Stimulated activated CD4-positive, alpha-beta T cell treated with anti-CD3 and anti-CD28 coated beads, Interleukin-15, amount 100 ng/mL, for 1 hour (primary cell): Measurements from ENCODE around the gene SORCS1.

Experiments
- DNase-seq, 2 donors: peaks; one replicate each; pipeline ENCODE4 v3.0.0-alpha.2; 2020; ENCODE audit warnings: low read depth in 1 of 2, low spot score in 1 of 2

Gene SORCS1

DNA sequence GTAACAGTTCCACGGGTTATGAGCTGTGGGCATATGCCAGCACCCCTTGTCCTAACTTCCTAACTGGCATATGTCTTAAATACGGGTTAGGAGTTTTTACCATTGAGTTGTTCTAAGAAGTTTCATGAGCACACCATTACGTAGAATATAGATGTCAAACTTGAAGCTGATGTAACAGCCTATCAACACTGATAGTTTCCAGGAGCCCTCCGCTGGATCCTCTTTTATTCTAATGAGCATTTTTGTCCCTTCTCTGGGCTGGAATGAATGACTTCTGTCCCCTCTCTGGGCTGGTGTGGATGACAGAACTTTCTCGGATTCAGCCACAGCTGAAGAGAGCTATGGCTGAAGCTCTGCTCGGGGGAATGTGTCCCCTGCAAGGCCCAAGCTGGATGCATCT, 256.3 kb downstream of the SORCS1 start:
- no peak for DNase-seq

DNA sequence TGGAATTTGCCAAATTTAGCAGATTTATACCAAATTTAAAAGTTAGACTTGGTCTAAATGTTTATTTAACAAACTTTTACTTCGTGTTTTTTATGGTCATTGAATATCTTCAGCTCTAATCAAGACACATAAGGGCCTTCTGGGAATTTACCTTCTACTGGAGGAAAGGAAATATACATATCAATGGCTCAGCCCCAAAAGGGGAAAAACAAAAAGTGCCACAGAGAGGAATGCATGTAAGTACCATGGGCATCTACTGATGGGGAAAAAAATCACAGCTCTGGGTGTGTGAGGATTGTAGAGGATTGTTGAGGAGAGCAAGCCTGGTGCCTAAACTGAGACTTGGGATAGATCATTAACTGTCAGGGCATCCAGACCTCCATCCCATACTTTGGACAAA, 260.3 kb downstream of the SORCS1 start:
- no peak for DNase-seq

DNA sequence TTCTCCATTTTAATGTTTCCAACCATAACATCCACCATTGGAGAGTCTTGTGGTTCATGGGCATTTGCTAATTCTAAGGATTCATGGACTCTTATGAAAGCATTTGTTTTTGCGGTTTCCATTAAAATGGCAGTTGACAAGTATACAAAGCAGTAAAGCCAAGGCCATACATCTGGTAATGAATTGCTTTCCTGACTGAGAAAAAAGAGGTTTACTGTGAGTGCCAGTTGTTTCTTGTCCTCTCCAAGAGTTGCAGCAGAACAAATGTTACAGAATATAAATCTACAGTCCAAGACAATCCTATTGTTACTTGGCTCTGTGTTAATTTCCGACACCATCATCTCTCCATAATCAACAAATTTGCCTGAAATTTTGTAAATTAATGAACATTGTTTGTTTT, 261.3 kb downstream of the SORCS1 start:
- DNase-seq, result no peak

DNA sequence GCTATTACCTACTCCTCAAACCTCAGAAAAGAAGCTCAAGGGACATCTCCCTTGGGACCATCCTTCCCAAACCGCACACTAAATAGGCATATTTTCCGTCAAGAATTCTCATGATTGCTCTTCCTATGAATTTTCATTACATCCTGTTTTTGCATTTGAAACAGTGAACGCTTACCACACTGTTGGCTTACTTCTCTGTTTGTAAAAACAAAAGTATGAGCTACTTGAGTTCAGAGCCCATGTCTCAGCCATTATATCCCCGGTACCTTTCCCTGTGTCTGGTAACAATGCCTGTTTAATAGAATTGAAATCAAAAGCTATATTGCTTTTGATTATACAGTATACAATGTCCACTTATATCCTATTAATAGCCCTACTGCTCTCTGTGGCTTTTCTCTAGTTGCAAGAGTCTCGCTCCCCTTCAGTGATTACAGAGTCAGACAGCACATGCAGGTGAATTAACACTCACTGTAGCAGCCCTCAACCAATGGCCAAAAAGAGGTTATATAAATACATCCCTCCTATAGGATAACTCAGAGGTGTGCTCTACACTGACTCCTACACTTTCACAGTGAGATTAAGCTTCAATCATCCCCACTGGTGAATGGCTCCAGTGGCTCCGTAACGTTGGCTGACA, 264.4 kb downstream of the SORCS1 start:
- no peak for DNase-seq

DNA sequence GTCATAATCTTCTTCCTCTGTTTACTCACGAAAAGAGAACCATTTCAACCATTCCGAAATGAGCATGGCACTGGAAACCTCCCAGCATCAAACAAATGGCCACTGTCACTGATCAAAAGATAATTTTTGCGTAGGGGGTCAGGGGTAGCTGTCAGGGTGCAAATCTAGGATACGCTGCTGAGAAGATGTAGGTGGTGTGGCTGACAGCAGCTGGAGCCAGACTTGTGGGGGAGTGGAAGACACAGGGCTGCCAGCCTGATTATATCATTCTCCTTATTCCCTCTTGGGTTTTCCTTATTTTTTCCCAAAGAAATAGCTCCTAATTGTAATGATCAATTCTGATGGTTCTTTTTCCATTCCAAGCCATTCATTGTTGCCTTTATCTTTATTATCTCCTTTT, 266.1 kb downstream of the SORCS1 start:
- no peak for DNase-seq

DNA sequence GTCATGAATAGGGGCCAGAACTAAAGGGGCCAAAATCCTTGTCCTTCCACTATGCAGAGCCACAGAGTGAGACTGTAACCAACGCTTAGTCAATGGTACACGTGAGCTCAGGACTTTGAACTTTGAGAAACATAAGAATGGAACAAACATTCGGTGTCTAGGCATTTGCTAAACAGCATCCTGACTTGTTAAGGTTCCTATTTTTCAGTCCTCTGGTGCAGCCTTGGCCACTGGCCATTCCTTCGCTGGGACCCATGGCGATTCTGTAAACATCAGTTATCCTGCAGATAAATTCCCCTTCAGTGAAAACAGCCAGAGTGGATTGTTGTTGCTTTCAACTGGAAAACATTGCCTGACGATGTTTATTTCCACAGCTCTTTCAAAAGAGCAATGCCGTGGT, 266.8 kb downstream of the SORCS1 start:
- no peak for DNase-seq

DNA sequence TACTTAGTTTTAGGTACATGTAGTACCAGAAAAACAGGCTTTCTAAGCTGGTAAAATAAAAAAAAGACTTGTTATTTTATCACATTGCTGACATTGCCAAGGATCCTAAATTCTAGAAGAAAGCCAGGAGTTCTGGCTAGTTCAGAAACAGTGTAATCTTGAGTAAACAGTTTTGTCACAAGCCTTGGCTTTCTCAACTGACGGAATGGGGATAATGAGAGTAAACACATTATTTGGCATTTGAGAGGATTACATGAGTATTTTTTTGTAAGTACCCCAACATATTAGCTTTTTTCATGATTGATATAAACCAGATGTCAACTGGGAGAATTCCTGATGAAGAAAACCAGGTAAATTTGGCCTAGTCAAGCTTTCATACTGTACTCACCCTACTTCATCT, 269.8 kb downstream of the SORCS1 start:
- DNase-seq, result no peak

DNA sequence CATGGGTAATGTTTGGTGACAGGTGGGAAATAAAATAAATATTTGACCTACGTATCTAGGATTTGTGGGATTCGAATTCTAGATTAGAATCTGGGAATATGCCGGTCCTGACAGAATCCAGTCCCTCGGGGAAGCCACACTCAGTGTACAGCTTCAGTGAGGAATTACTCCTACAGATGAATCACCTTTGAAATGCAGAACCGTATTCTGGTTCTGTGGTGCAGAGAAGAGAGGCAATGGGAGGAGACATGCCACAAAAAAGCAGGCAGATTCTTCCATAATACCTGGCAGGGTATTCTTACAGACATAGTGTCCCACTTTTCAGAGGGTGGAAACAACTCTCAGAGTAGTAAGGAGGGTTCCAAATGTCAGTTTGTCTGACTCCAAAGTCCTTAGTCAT, 286.9 kb downstream of the SORCS1 start:
- DNase-seq, result no peak

DNA sequence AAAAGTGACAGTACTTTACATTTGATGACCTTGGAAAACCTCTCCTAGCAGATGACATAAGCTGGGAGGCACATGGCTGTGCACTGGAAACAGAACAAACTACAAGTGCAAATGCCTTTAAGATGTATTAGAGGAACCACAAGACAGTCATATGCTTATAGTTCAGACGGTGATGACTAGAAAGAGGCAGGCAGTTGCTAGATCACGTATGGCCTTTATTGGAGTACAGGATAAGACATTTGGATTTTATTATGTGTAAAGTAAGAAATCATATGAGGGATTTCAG, 290.0 kb downstream of the SORCS1 start:
- DNase-seq, result no peak

DNA sequence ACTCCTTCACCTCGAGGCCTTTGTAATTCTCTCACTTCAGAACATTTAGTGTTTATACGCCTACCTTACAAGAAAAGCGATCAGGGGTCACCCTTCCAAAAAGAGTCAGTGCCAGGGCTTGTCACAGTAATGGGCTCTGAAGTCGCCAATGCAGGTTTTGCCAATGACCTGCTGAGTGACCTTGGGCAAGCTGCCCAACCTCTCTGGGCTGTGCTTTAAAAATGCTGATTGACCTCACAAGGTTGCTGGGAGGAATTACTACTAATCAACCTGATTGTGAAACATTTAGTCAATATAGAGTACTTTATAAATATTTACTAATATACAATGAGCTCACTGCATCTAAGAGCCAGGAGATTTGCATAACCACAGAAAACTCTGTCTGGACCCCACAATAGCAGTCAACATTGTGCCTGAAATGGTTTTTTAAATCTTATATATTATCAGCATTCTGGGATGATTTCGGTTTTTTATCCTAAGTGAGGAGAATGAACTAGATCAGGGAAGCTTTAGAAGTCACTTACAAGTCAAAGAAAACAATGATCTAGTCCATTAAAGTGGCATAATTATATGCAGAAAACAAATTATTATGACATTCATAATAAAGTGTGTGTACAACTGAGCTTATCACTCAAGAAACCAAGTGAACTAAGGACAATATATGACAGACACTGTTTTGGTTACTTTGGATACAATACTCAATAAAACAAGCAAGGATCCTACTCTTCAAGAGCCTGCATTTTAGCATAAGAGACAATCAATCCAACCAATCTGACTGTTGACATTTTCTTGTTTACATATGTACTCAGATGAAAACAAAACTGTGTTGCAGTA, 290.5 kb downstream of the SORCS1 start:
- no peak for DNase-seq

DNA sequence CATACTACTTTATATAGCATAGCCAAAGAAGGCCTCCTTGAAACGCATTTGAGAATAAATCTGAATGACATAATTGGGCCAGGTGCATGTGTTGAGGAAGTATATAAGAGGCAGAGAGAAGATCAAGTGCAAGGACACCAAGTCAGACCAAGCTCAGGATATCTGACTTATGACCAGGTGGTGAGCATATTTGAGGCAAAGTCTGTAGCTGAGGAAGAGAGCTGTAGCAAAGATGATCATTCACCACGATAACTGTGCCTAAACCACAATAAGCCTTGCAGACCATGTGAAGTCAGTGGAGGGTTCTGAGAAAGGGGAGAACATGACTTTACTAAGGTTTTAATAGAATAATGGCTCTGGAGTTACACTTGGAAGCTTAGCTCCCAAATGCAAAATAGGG, 292.3 kb downstream of the SORCS1 start:
- no peak for DNase-seq

DNA sequence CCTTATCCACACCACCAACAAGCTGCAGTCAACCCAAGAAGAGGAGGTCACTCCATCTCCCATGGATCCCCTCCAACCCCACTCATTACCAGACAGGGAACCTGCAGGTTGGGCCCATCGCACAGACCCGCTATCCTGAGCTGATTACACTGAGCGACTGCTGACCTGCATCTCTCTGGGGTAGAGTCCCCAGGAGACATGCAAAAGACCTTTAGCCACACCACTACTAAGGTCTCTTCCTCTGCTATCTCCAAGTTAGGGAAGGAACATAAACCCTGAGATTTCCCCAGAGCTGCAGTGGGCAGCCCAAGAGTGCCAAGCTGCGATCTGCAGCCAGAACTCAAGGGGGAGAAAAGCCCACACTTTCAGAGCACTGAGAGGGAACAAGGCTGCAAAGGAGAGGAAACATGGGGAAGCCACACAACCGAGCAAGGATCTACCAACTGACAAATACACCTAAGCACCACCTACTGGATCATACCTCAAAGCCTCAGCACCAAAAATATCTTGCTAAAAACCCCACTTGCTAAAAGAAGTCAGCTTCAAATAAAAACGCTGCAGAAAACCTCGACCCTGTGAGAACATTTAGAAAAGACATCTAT, 298.2 kb downstream of the SORCS1 start:
- no peak for DNase-seq

DNA sequence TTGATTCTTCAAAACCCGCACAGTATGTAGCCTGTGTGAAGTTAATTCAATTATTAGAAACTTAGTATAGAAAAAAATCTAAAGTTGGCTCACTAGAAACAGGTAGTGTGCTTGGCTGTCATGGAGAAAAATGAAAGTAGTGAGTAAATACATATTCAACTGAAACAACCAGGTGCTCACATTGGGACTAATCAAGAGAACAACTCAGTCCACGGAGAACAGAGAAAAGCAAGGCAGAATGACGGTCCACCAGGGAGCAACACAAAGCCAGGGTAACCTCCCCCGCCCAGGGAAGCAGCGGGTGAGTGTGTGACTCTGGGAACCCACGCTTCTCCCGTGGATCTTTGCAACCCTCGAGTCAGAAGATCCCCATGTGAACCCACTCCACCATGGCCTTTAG, 300.5 kb downstream of the SORCS1 start:
- no peak for DNase-seq

DNA sequence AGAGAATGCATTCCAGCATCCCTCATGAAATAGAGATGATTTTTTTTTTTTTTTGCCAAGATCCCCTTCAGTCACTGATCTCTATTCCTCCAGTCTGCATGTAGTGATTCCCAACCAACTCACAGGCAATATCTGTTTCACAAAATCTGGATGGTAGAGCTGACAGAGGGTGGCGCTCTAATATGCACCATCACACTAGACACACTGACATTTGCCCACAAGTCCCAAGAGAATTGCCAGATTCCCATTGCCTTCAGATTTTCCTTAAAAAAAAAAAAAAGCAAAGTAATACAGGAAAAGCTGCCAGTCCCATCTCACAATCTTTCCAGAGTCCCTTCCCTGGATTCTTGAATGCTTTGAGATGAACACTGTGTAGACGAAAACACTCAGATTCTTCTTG, 301.0 kb downstream of the SORCS1 start:
- no peak for DNase-seq

DNA sequence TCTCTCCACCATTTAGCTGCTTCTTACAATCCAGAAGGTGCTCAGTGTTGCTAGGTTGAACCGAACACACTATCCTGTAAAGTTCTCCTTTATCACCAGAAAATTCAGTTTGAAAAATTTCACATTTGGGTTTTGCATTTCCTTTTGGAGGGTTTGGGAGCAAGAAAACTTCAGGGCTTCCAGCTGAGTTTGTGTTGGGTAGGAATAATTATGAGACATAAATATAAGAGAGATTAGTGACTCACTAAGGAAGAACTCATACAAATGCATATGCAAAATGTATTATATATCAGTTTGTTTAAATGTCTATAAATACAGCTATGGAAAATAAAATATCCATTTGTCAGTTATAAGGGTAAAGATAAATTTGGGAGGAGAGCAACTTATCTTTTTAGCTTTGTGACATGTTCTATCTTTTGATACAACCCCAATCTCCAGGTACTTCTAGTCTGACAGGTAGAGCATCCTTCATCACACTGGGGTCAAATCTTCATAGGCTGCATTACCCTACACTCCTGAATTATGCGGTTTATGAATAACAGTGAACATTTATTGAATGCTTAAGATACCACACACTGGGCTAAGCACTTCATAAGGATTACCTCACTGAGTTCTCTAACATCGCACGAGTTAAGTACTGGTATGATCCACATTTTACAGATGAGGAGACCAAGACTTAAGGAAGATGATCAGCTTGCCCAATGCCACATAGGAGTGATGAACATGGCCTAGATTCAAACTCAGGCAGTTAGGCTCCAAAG, 304.4 kb downstream of the SORCS1 start:
- DNase-seq, result no peak

DNA sequence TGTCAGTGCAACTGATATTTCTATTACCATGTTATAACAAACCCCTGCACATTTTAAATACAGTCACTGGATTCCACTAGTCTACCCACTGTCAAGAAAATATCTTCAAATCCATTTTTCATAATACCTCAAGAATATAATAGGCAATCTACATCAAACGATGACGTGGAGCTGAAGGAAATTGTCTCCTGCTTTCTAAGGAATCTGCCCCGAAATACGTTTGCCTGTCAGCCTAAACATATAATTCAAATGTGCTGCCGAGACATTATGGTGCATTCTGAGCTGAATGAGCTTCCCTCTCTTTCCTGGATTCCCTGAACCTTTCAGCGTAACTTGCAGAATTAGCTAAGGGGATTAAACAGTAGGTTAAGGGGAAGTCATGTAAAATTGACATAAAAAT, 306.8 kb downstream of the SORCS1 start:
- DNase-seq, result no peak

DNA sequence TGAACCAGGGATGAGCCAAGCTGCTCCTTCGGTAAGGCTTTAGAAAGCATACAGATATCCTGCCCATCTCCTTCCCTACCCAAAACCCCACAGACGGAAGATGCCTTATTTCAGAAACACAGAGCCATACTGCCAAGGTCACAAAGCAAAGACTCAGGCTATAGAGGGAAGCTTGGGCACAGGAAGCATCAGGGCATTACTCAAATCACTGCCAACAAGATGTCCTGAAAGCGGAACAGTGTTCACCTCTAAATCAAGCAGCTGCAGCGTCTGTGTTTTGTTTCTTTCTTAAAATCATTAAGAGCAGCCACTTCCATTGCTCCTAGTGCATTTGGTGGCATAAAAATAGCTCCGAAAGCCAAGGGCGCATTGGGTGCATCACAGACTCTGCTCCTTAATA, 307.3 kb downstream of the SORCS1 start:
- no peak for DNase-seq

DNA sequence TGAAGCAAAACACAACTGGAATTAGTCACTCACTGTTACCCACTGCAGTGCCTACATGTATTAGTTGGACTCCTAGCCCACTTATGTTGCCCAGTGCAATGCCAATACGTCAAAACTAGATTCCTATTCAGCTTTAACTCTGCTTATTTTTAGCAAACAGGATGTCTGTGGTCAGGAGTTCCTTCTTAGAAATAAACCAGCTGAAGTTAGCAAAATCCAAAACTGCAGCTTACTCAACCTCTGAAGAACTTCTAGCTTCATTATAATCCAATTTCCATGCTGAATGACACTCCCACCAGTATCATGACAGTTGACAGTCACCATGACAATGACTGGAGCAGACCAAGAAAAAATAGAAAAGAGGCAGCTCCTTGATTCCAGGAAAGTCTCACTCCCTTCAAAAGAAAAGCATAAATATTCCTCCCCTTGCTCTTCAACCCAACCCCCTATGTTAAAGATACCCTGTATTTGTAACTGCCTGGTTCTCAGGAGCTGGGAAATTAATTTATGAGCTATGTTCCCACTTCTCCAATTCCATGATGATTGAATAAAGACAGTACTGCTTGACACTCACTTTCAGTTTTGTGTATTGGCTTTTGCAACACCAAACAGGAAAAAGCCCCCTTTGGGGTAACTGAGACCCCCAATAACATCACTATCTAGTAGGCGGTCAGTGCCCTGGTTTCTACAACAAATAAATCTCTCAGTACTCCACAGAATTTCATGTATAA, 327.4 kb downstream of the SORCS1 start:
- no peak for DNase-seq

DNA sequence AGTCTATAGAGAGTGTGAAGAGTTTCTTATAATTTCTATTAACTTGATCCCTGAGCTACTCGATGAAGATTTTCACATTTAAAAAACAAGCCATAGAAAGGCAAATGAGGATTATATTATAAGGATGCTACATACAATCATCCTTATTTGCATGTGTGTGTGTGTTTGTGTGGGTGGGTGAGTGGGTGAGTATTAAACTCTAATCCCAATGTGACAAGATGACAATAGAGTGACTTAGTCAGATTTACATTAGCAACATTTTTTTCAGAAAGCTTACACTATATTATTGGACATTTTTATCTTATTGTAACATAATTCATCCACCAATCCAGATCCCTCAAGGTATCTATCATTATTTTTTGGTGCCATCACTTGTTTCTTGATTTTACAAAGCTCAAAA, 331.7 kb downstream of the SORCS1 start:
- no peak for DNase-seq

DNA sequence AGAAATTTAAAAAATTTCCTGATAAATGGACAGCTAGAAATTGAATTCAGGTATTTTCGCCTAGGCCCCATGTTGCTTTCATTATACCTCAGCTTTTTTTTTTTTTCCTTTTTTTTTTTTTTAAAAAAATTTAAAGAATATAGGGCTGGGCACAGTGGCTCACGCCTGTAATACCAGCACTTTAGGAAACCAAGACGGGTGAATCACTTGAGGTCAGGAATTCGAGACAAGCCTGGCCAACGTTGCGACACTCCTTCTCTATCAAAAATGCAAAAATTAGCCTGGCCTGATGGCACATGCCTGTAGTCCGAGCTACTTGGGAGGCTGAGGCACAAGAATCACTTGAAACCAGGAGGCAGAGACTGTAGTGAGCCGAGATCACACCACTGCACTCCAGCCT, 334.0 kb downstream of the SORCS1 start:
- no peak for DNase-seq

DNA sequence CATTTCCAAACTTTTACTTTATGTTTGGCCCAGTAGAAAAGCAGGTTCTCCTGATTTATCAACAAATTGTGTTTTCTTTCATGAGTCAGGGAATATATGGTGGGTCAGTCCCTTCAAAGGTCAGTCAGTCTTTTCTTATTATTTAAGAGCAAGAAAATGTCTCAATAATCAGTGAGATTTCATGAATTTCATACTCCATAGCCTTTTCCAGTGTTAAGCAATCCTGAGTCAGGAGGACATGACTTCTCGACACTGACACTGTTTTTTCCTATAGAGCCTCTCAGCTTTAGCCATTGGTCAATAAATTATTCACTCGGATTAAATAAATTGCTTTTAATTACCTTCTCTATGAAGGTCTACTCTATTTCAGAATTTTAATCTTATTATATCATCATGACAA, 334.5 kb downstream of the SORCS1 start:
- no peak for DNase-seq
